SK-N-SH (cell line): ENCODE measurements around the gene PAQR5. TPM values are rescaled to one million over a fixed set of nuclear protein-coding genes. Genes with fewer than 3 reads are reported as not detected.

Experiments used
- CTCF ChIA-PET: fragments of 300-600, 350-600 bp; formaldehyde crosslinking; extraction: SDS; loops from one replicate; lab custom pipeline; 2021; lab: Yijun Ruan, JAX
- POLR2A ChIA-PET: fragments of 350-600 bp; sonication (Branson Sonifier 250); formaldehyde crosslinking; extraction: SDS; loops from one replicate; lab custom pipeline; 2020; ENCODE audit warnings: antibody characterized with exemption, inconsistent platforms; lab: Yijun Ruan, JAX
- DNase-seq: peaks from one replicate; pipeline ENCODE4 v3.0.0; 2012
- H2AFZ ChIP-seq: fragments of 200-600 bp; sonication (generic); 2 replicates; pipeline ENCODE4 v1.8.1; 2016; ENCODE audit warnings: antibody characterized with exemption, mild to moderate bottlenecking, low read depth
- H3F3A ChIP-seq: fragments of 200-600 bp; sonication (generic); replicated peaks from 2 replicates; pipeline ENCODE3; 2016; ENCODE audit warnings: antibody characterized with exemption, mild to moderate bottlenecking; ENCODE audit not compliant: insufficient read depth
- H3K27ac ChIP-seq, 2 experiments: fragments of 200-500 bp in 1 of 2; fragments of 200-600 bp in 1 of 2; sonication (Bioruptor generic) in 1 of 2; sonication (generic), shearing (Covaris generic) in 1 of 2; 2 replicates each; pipeline versions ENCODE4 v1.5.1 to v1.6.1; 2014 to 2016; ENCODE audit warnings: low read depth in 2 of 2, inconsistent platforms in 1 of 2, low read length in 1 of 2, mild to moderate bottlenecking in 1 of 2, mixed read lengths in 1 of 2
- H3K27me3 ChIP-seq: fragments of 200-600 bp; sonication (generic), shearing (Covaris generic); 2 replicates; pipeline ENCODE4 v1.6.1; 2016; ENCODE audit warnings: mixed run types; ENCODE audit not compliant: insufficient read depth
- H3K36me3 ChIP-seq, 2 experiments: fragments of 200-500 bp in 1 of 2; fragments of 200-600 bp in 1 of 2; sonication (Bioruptor generic) in 1 of 2; sonication (generic) in 1 of 2; replicated peaks in 1 of 2; 2 replicates each; pipeline versions ENCODE3 to v1.5.1; 2014 to 2016; ENCODE audit warnings: low read length in 1 of 2, mild to moderate bottlenecking in 1 of 2; ENCODE audit not compliant: insufficient read depth in 2 of 2, control insufficient read depth in 1 of 2
- H3K4me1 ChIP-seq, 2 experiments: fragments of 200-500 bp in 1 of 2; fragments of 200-600 bp in 1 of 2; sonication (Bioruptor generic) in 1 of 2; sonication (generic), shearing (Covaris generic) in 1 of 2; 2 replicates each; pipeline versions ENCODE4 v1.5.1 to v1.6.1; 2014 to 2016; ENCODE audit warnings: low read depth in 1 of 2, low read length in 1 of 2, mixed run types in 1 of 2; ENCODE audit not compliant: insufficient read depth in 2 of 2, control insufficient read depth in 1 of 2
- H3K4me2 ChIP-seq: fragments of 200-600 bp; sonication (generic), shearing (Covaris generic); 2 replicates; pipeline ENCODE4 v1.6.1; 2017; ENCODE audit warnings: mixed run types
- H3K4me3 ChIP-seq, 2 experiments: fragments of 200-500 bp in 1 of 2; fragments of 200-600 bp in 1 of 2; sonication (Bioruptor generic) in 1 of 2; sonication (generic), shearing (Covaris generic) in 1 of 2; 2 replicates each; pipeline versions ENCODE4 v1.5.1 to v1.8.1; 2014 to 2016; ENCODE audit warnings: low read depth in 2 of 2, inconsistent platforms in 1 of 2, low read length in 1 of 2, mild to moderate bottlenecking in 1 of 2, mixed read lengths in 1 of 2, moderate library complexity in 1 of 2
- H3K79me2 ChIP-seq: fragments of 200-600 bp; sonication (generic); 2 replicates; pipeline ENCODE4 v1.8.1; 2017; ENCODE audit warnings: mild to moderate bottlenecking; ENCODE audit not compliant: insufficient read depth
- H3K9ac ChIP-seq: fragments of 200-600 bp; sonication (generic); 2 replicates; pipeline ENCODE4 v1.6.1; 2017; ENCODE audit warnings: mixed run types
- H3K9me2 ChIP-seq: fragments of 200-600 bp; sonication (generic); 2 replicates; pipeline ENCODE4 v1.6.1; 2017; ENCODE audit warnings: mixed run types
- H3K9me3 ChIP-seq: fragments of 200-600 bp; sonication (generic); 2 replicates; pipeline ENCODE4 v1.6.1; 2017; ENCODE audit warnings: mixed run types, mild to moderate bottlenecking, moderate library complexity
- H4K20me1 ChIP-seq: fragments of 200-600 bp; sonication (generic); 2 replicates; pipeline ENCODE4 v1.6.1; 2017; ENCODE audit warnings: mild to moderate bottlenecking, mixed run types; ENCODE audit not compliant: insufficient read depth
- ELF1 ChIP-seq: IDR thresholded peaks from 2 replicates; pipeline ENCODE4 v1.4.0; 2012
- EZH2phosphoT487 ChIP-seq: fragments of 200-600 bp; sonication (generic); IDR thresholded peaks from 2 replicates; pipeline ENCODE4 v1.6.1; 2017; ENCODE audit warnings: low read depth, mixed run types, mild to moderate bottlenecking, antibody characterized with exemption, moderate library complexity, borderline replicate concordance
- FOSL2 ChIP-seq: IDR thresholded peaks from 2 replicates; pipeline ENCODE4 v1.4.0; 2012; ENCODE audit warnings: low read depth, mild to moderate bottlenecking, moderate library complexity, borderline replicate concordance
- JUND ChIP-seq: IDR thresholded peaks from 2 replicates; pipeline ENCODE4 v1.4.0; 2012
- MEF2A ChIP-seq: IDR thresholded peaks from 2 replicates; pipeline ENCODE4 v1.4.0; 2012; ENCODE audit warnings: low read depth, borderline replicate concordance
- MXI1 ChIP-seq: IDR thresholded peaks from 2 replicates; pipeline ENCODE4 v1.6.1; 2012; ENCODE audit warnings: mild to moderate bottlenecking, low read depth, low read length, improper control_type of control experiment
- POLR2AphosphoS5 ChIP-seq: IDR thresholded peaks from 2 replicates; pipeline ENCODE4 v1.6.1; 2012; ENCODE audit warnings: low read depth, low read length
- RCOR1 ChIP-seq: fragments of 150-350 bp; IDR thresholded peaks from 2 replicates; pipeline ENCODE4 v1.6.1; 2017; ENCODE audit warnings: antibody characterized with exemption, low read length
- RXRA ChIP-seq: IDR thresholded peaks from 2 replicates; pipeline ENCODE4 v1.4.0; 2012; ENCODE audit warnings: low read depth, mild to moderate bottlenecking, borderline replicate concordance
- SIN3A ChIP-seq: IDR thresholded peaks from 2 replicates; pipeline ENCODE4 v1.6.1; 2012; ENCODE audit warnings: low read depth, mild to moderate bottlenecking, low read length, moderate library complexity, borderline replicate concordance
- SMC3 ChIP-seq: IDR thresholded peaks from 2 replicates; pipeline ENCODE4 v1.6.1; 2012; ENCODE audit warnings: low read depth, low read length, improper control_type of control experiment
- TAF1 ChIP-seq: IDR thresholded peaks from 2 replicates; pipeline ENCODE4 v1.6.1; 2012; ENCODE audit warnings: low read depth, mild to moderate bottlenecking, low read length, moderate library complexity, borderline replicate concordance
- TCF12 ChIP-seq: IDR thresholded peaks from 2 replicates; pipeline ENCODE4 v1.4.0; 2012
- TEAD4 ChIP-seq: IDR thresholded peaks from 2 replicates; pipeline ENCODE4 v1.4.0; 2012; ENCODE audit warnings: mild to moderate bottlenecking, borderline replicate concordance; ENCODE audit not compliant: insufficient read depth
- YY1 ChIP-seq: IDR thresholded peaks from 2 replicates; pipeline ENCODE4 v1.4.0; 2012; ENCODE audit warnings: low read depth, mild to moderate bottlenecking
- WGBS: methylation state at CpG from one replicate; pipeline ENCODE4 v1.1.6; 2017; ENCODE audit warnings: low lambda C conversion rate; 5-methylcytosine and 5-hydroxymethylcytosine counted together
- polyA plus RNA-seq, 3 experiments: library from polyadenylated mRNA; depleted of rRNA; stranded (reverse); fragments of >200 nt; gene quantifications; 2 replicates each; pipeline ENCODE4 v1.2.3, GENCODE V29; 2012
- TF ChIP-seq, protein P1 (sequence below): IDR thresholded peaks from 2 replicates; pipeline ENCODE4 v1.4.0; 2012; ENCODE audit warnings: low read depth, borderline replicate concordance
- TF ChIP-seq, protein P2 (sequence below): IDR thresholded peaks from 2 replicates; pipeline ENCODE4 v1.6.1; 2012; ENCODE audit warnings: mild to moderate bottlenecking, low read depth, low read length, moderate library complexity
- TF ChIP-seq, protein P3 (sequence below): IDR thresholded peaks from 2 replicates; pipeline ENCODE4 v1.4.0; 2012; ENCODE audit warnings: low read depth

The PAQR5 gene
- polyA plus RNA-seq, 1 of the 3 experiments (the other 2 are of a cell fraction): 3.9 TPM

DNA sequence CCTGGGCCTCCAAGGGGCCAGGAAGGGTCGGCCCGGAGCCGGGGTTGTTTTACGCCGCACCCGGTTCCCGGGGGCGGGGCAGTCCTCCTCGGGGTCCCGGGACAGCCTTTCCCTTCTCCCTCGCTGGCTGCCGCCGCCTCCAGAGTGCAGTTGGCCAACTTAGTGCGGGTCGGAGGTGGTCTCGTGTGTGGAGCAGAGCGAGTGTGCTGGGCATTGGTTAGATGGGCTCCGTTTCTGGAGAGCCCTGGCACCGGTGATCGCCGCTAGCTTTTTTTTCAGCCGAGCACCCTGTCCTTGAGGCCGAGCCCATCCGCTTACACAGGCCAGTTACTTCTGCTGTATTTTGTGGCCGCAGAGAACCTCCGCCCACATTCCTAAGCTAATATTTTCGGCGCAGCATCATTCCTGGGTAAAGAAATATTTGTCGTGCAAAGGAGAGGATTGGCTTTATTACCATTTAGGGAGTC lies 116.0 kb downstream of the PAQR5 start:
- CTCF ChIA-PET: interaction anchor here (5.7 kb wide), 1 partner anchor 355 kb away, joined by 24 read pairs; no protein-coding TSS in a partner anchor
- TF ChIP-seq, protein P1, sequence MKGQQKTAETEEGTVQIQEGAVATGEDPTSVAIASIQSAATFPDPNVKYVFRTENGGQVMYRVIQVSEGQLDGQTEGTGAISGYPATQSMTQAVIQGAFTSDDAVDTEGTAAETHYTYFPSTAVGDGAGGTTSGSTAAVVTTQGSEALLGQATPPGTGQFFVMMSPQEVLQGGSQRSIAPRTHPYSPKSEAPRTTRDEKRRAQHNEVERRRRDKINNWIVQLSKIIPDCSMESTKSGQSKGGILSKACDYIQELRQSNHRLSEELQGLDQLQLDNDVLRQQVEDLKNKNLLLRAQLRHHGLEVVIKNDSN: no peak
- TF ChIP-seq SMC3 (no peak), RCOR1 (no peak), TEAD4 (peak; percentile 66), TAF1 (peak; percentile 86), TCF12 (peak; percentile 38; the same call in 1 of the 2 replicates), RXRA (no peak), FOSL2 (peak; percentile 39; the same call in 1 of the 2 replicates), JUND (peak; percentile 37), SIN3A (peak; percentile 56; the same call in 1 of the 2 replicates), POLR2AphosphoS5 (peak; percentile 76; the same call in 1 of the 2 replicates), ELF1 (no peak), MEF2A (no peak), MXI1 (no peak), YY1 (no peak), EZH2phosphoT487 (no peak)
- TF ChIP-seq, protein P2, sequence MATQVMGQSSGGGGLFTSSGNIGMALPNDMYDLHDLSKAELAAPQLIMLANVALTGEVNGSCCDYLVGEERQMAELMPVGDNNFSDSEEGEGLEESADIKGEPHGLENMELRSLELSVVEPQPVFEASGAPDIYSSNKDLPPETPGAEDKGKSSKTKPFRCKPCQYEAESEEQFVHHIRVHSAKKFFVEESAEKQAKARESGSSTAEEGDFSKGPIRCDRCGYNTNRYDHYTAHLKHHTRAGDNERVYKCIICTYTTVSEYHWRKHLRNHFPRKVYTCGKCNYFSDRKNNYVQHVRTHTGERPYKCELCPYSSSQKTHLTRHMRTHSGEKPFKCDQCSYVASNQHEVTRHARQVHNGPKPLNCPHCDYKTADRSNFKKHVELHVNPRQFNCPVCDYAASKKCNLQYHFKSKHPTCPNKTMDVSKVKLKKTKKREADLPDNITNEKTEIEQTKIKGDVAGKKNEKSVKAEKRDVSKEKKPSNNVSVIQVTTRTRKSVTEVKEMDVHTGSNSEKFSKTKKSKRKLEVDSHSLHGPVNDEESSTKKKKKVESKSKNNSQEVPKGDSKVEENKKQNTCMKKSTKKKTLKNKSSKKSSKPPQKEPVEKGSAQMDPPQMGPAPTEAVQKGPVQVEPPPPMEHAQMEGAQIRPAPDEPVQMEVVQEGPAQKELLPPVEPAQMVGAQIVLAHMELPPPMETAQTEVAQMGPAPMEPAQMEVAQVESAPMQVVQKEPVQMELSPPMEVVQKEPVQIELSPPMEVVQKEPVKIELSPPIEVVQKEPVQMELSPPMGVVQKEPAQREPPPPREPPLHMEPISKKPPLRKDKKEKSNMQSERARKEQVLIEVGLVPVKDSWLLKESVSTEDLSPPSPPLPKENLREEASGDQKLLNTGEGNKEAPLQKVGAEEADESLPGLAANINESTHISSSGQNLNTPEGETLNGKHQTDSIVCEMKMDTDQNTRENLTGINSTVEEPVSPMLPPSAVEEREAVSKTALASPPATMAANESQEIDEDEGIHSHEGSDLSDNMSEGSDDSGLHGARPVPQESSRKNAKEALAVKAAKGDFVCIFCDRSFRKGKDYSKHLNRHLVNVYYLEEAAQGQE: no peak; the same call in 1 of the 2 replicates
- TF ChIP-seq, protein P3, sequence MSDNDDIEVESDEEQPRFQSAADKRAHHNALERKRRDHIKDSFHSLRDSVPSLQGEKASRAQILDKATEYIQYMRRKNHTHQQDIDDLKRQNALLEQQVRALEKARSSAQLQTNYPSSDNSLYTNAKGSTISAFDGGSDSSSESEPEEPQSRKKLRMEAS: peak; percentile 50; the same call in 1 of the 2 replicates
- Histone ChIP-seq H3K4me2 (peak overlapping the region; percentile 92), H3K9ac (peak overlapping the region; percentile 87), H4K20me1 (no peaks in the 10 kb centered on the region), H2AFZ (no peak overlapping the region; the same call in 1 of the 2 replicates), H3K4me3 (peak overlapping the region; percentile 82 to 95), H3K9me2 (no peaks in the 10 kb centered on the region), H3K36me3 (peaks cover 12 to 30% of the 10 kb centered on the region in 2 experiments), H3F3A (peaks cover 11% of the 10 kb centered on the region), H3K4me1 (peaks cover 10 to 22% of the 10 kb centered on the region in 2 experiments; a peak in 3 of 4 replicates), H3K27me3 (no peaks in the 10 kb centered on the region), H3K9me3 (no peaks in the 10 kb centered on the region), H3K79me2 (peaks cover 92% of the 10 kb centered on the region), H3K27ac (peak overlapping the region; percentile 85 to 86)
- WGBS: 0% methylated on average over 15 of the region's 29 CpGs
- DNase-seq: no peak
- POLR2A ChIA-PET: interaction anchor here (1.0 to 2.3 kb wide), 2 partner anchors 38 to 48 kb away, joined by 3 to 14 read pairs; partner anchors contain the start of gene RPLP1
